ENCODE data around the gene SRGAP2C.
"Not testable (repeated sequence)": the region's sequence is repeated elsewhere in the genome, so short reads cannot be mapped to it uniquely, and the experiment has no call there.

- not testable (repeated sequence) for TF ChIP-seq CTCF (IDR thresholded peaks at IDR 0.05; ENCODE audit: low read length); EZH2phosphoT487 (IDR thresholded peaks at IDR 0.05; ENCODE audit: low read length); EZH2 (optimal IDR thresholded peaks at IDR 0.05; ENCODE audit: low read depth, low read length)
Measured at GRCh38 chr1:121392130-121392529, 207.4 kb downstream of the SRGAP2C start.
